ENCODE data around the gene ABHD3. TPM values are rescaled to one million over a fixed set of nuclear protein-coding genes. Genes with fewer than 3 reads are reported as not detected.

The ABHD3 gene
- total RNA-seq, 2 experiments from 2014 or later, result 24.1 to 25.4 TPM

- H3K27ac Mint-ChIP-seq, result no peak overlapping the region
Observed at GRCh38 chr18:21669736-21670285, 34.8 kb downstream of the ABHD3 start.

GRCh38 chr18:21664069-21664468 lies 40.5 kb downstream of the ABHD3 start:
- Histone ChIP-seq H3K9me3 (ENCODE audit: control insufficient read depth in 1 of 2, insufficient read depth in 1 of 2, low read length in 2 of 2) (no peaks in the 10 kb centered on the region), H3K4me1 (ENCODE audit: insufficient read depth, low read length) (no peaks in the 10 kb centered on the region), H3K27me3 (ENCODE audit: control insufficient read depth in 1 of 2, insufficient read depth in 2 of 2, low read length in 2 of 2) (no peaks in the 10 kb centered on the region), H3K36me3 (ENCODE audit: insufficient read depth, low read length) (peaks cover 28% of the 10 kb centered on the region), H3K4me3 (ENCODE audit: low read length) (no peak overlapping the region), H3K27ac (ENCODE audit: low read depth in 1 of 2, low read length in 2 of 2) (no peak overlapping the region)
- ChIA-PET POLR2A (no interaction called here), CTCF (no interaction called here)
- H3K4me3 Mint-ChIP-seq, result no peak overlapping the region
- H3K27ac Mint-ChIP-seq, result no peak overlapping the region
- TF ChIP-seq CTCF (IDR thresholded peaks at IDR 0.05), result no peak
- DNase-seq (no peak), ATAC-seq (ENCODE audit: poor library complexity) (no peak)
- intact Hi-C loops (cut with DNase I, micrococcal nuclease), result no loop called here
- H3K4me1 Mint-ChIP-seq (ENCODE audit: low read depth), result no peaks in the 10 kb centered on the region
- peaks cover 43% of the 10 kb centered on the region for H3K36me3 Mint-ChIP-seq (ENCODE audit: low read depth)
- no peaks in the 10 kb centered on the region for H3K9me3 Mint-ChIP-seq
- no peaks in the 10 kb centered on the region for H3K27me3 Mint-ChIP-seq

More at GRCh38 chr18:21669736-21670285, 34.8 kb downstream of the ABHD3 start:
- Histone ChIP-seq H3K27ac (ENCODE audit: low read depth in 1 of 2, low read length in 2 of 2) (no peak overlapping the region), H3K4me1 (ENCODE audit: insufficient read depth, low read length) (no peaks in the 10 kb centered on the region), H3K36me3 (ENCODE audit: insufficient read depth, low read length) (peaks cover 8% of the 10 kb centered on the region), H3K9me3 (ENCODE audit: control insufficient read depth in 1 of 2, insufficient read depth in 1 of 2, low read length in 2 of 2) (no peaks in the 10 kb centered on the region), H3K27me3 (ENCODE audit: control insufficient read depth in 1 of 2, insufficient read depth in 2 of 2, low read length in 2 of 2) (no peaks in the 10 kb centered on the region), H3K4me3 (ENCODE audit: low read length) (no peak overlapping the region)
- Mint-ChIP-seq H3K36me3 (ENCODE audit: low read depth) (peaks cover 9% of the 10 kb centered on the region), H3K4me3 (no peak overlapping the region), H3K9me3 (no peaks in the 10 kb centered on the region), H3K4me1 (ENCODE audit: low read depth) (no peaks in the 10 kb centered on the region), H3K27me3 (no peaks in the 10 kb centered on the region)
- TF ChIP-seq CTCF (IDR thresholded peaks at IDR 0.05), result no peak
- ChIA-PET CTCF (no interaction called here), POLR2A (interaction anchor here (0.7 kb wide), 1 partner anchor 13 kb away, joined by 3 read pairs; no protein-coding TSS in a partner anchor)
- DNase-seq (no peak), ATAC-seq (ENCODE audit: poor library complexity) (no peak)
- intact Hi-C loops (cut with DNase I, micrococcal nuclease), result no loop called here

- H3K36me3 Mint-ChIP-seq (ENCODE audit: low read depth), result peaks cover 48% of the 10 kb centered on the region
- H3K27me3 ChIP-seq (ENCODE audit: control insufficient read depth in 1 of 2, insufficient read depth in 2 of 2, low read length in 2 of 2), result no peaks in the 10 kb centered on the region
- peaks cover 30% of the 10 kb centered on the region for H3K36me3 ChIP-seq (ENCODE audit: insufficient read depth, low read length)
- CTCF ChIA-PET, result no interaction called here
- H3K9me3 Mint-ChIP-seq, result no peaks in the 10 kb centered on the region
- intact Hi-C loops (cut with DNase I, micrococcal nuclease), result no loop called here
- H3K9me3 ChIP-seq (ENCODE audit: control insufficient read depth in 1 of 2, insufficient read depth in 1 of 2, low read length in 2 of 2), result no peaks in the 10 kb centered on the region
- H3K27ac Mint-ChIP-seq, result no peak overlapping the region
- H3K27me3 Mint-ChIP-seq, result no peaks in the 10 kb centered on the region
- H3K4me1 Mint-ChIP-seq (ENCODE audit: low read depth), result no peaks in the 10 kb centered on the region
- no peak overlapping the region for H3K4me3 ChIP-seq (ENCODE audit: low read length)
- ATAC-seq (ENCODE audit: poor library complexity), result no peak
- H3K27ac ChIP-seq (ENCODE audit: low read depth in 1 of 2, low read length in 2 of 2), result no peak overlapping the region
- POLR2A ChIA-PET, result no interaction called here
- no peak overlapping the region for H3K4me3 Mint-ChIP-seq
- no peaks in the 10 kb centered on the region for H3K4me1 ChIP-seq (ENCODE audit: insufficient read depth, low read length)
- TF ChIP-seq CTCF (IDR thresholded peaks at IDR 0.05), result no peak
- DNase-seq, result no peak
Observed at GRCh38 chr18:21663578-21663977, 41.0 kb downstream of the ABHD3 start.

Measured in CD4-positive, alpha-beta T cell (primary cell).